ENCODE results near the gene BMP3. TPM values are rescaled to one million over a fixed set of nuclear protein-coding genes. Genes with fewer than 3 reads are reported as not detected.
A peak's percentile ranks its signal among the peaks of the same experiment; 100 is the strongest.

BMP3 gene
- total RNA-seq, 2 donors from 2014 or later, result 0.11 to 0.13 TPM

- TF ChIP-seq, protein P1, sequence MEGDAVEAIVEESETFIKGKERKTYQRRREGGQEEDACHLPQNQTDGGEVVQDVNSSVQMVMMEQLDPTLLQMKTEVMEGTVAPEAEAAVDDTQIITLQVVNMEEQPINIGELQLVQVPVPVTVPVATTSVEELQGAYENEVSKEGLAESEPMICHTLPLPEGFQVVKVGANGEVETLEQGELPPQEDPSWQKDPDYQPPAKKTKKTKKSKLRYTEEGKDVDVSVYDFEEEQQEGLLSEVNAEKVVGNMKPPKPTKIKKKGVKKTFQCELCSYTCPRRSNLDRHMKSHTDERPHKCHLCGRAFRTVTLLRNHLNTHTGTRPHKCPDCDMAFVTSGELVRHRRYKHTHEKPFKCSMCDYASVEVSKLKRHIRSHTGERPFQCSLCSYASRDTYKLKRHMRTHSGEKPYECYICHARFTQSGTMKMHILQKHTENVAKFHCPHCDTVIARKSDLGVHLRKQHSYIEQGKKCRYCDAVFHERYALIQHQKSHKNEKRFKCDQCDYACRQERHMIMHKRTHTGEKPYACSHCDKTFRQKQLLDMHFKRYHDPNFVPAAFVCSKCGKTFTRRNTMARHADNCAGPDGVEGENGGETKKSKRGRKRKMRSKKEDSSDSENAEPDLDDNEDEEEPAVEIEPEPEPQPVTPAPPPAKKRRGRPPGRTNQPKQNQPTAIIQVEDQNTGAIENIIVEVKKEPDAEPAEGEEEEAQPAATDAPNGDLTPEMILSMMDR (conservative IDR thresholded peaks at IDR 0.05), result no peak
These were observed 8.3 kb downstream of the BMP3 start for GRCh38 chr4:81038636-81039350.

GRCh38 chr4:81039351-81039972 is 9.0 kb downstream of the BMP3 start:
- Histone ChIP-seq H3K27ac (ENCODE audit: low read depth, low read length) (no peak overlapping the region), H3K27me3 (ENCODE audit: control insufficient read depth, insufficient read depth, low read length, poor library complexity, severe bottlenecking) (peaks cover 21% of the 10 kb centered on the region), H3K36me3 (ENCODE audit: control insufficient read depth, insufficient read depth, low read length) (no peaks in the 10 kb centered on the region), H3K9me3 (ENCODE audit: control insufficient read depth, low read length) (no peaks in the 10 kb centered on the region), H3K4me1 (ENCODE audit: control insufficient read depth, insufficient read depth, low read length) (no peaks in the 10 kb centered on the region), H3K4me3 (ENCODE audit: low read length) (no peak overlapping the region), H3K9ac (ENCODE audit: extremely low read depth, low read length, poor library complexity, severe bottlenecking) (no peak overlapping the region)
- H3K27me3 Mint-ChIP-seq (ENCODE audit: insufficient read depth), result peaks cover 15% of the 10 kb centered on the region
- no peaks in the 10 kb centered on the region for H3K36me3 Mint-ChIP-seq (ENCODE audit: low read depth)
- no peak for DNase-seq
- H3K4me3 Mint-ChIP-seq, result no peak overlapping the region
- TF ChIP-seq, protein P1 (conservative IDR thresholded peaks at IDR 0.05), result no peak
- no peak overlapping the region for H3K27ac Mint-ChIP-seq
- no peaks in the 10 kb centered on the region for H3K9me3 Mint-ChIP-seq
- H3K4me1 Mint-ChIP-seq, result peaks cover 4% of the 10 kb centered on the region
- 67 to 73% methylated on average over 1 to 4 of the region's 4 CpGs for WGBS, 2 experiments (ENCODE audit: insufficient coverage in 1 of 2, insufficient read length in 1 of 2)

More at GRCh38 chr4:81038636-81039350, 8.3 kb downstream of the BMP3 start:
- Histone ChIP-seq H3K9me3 (ENCODE audit: control insufficient read depth, low read length) (no peaks in the 10 kb centered on the region), H3K4me3 (ENCODE audit: low read length) (no peak overlapping the region), H3K9ac (ENCODE audit: extremely low read depth, low read length, poor library complexity, severe bottlenecking) (no peak overlapping the region), H3K36me3 (ENCODE audit: control insufficient read depth, insufficient read depth, low read length) (no peaks in the 10 kb centered on the region), H3K4me1 (ENCODE audit: control insufficient read depth, insufficient read depth, low read length) (no peaks in the 10 kb centered on the region), H3K27ac (ENCODE audit: low read depth, low read length) (no peak overlapping the region), H3K27me3 (ENCODE audit: control insufficient read depth, insufficient read depth, low read length, poor library complexity, severe bottlenecking) (peaks cover 28% of the 10 kb centered on the region)
- WGBS, 2 experiments (ENCODE audit: insufficient coverage in 1 of 2, insufficient read length in 1 of 2), result 100% methylated on average over 1 of the region's 1 CpG; no CpG with 5 or more reads in 1 of the 2 experiments
- Mint-ChIP-seq H3K4me3 (no peak overlapping the region), H3K9me3 (no peaks in the 10 kb centered on the region), H3K4me1 (peaks cover 4% of the 10 kb centered on the region), H3K27ac (no peak overlapping the region), H3K27me3 (ENCODE audit: insufficient read depth) (peaks cover 22% of the 10 kb centered on the region), H3K36me3 (ENCODE audit: low read depth) (no peaks in the 10 kb centered on the region)
- no peak for DNase-seq

GRCh38 chr4:81040012-81040659 is 9.6 kb downstream of the BMP3 start:
- DNase-seq, result no peak
- Histone ChIP-seq H3K4me1 (ENCODE audit: control insufficient read depth, insufficient read depth, low read length) (no peaks in the 10 kb centered on the region), H3K9ac (ENCODE audit: extremely low read depth, low read length, poor library complexity, severe bottlenecking) (no peak overlapping the region), H3K4me3 (ENCODE audit: low read length) (no peak overlapping the region), H3K9me3 (ENCODE audit: control insufficient read depth, low read length) (no peaks in the 10 kb centered on the region), H3K36me3 (ENCODE audit: control insufficient read depth, insufficient read depth, low read length) (no peaks in the 10 kb centered on the region), H3K27ac (ENCODE audit: low read depth, low read length) (no peak overlapping the region), H3K27me3 (ENCODE audit: control insufficient read depth, insufficient read depth, low read length, poor library complexity, severe bottlenecking) (peaks cover 15% of the 10 kb centered on the region)
- no peaks in the 10 kb centered on the region for H3K9me3 Mint-ChIP-seq
- WGBS, 2 experiments (ENCODE audit: insufficient coverage in 1 of 2, insufficient read length in 1 of 2), result 59 to 71% methylated on average over 1 to 4 of the region's 4 CpGs
- H3K27me3 Mint-ChIP-seq (ENCODE audit: insufficient read depth), result peaks cover 13% of the 10 kb centered on the region
- no peak overlapping the region for H3K4me3 Mint-ChIP-seq
- H3K4me1 Mint-ChIP-seq, result peaks cover 4% of the 10 kb centered on the region
- H3K36me3 Mint-ChIP-seq (ENCODE audit: low read depth), result no peaks in the 10 kb centered on the region
- TF ChIP-seq, protein P1 (conservative IDR thresholded peaks at IDR 0.05), result peak; percentile 88
- no peak overlapping the region for H3K27ac Mint-ChIP-seq

Measured in endodermal cell (in vitro differentiated cells).